HG03469 (cell line): ENCODE measurements around the gene HDGFL3.
"Not testable (repeated sequence)": the region's sequence is repeated elsewhere in the genome, so short reads cannot be mapped to it uniquely, and the experiment has no call there.

Source experiments
- ATAC-seq: cut with Tn5 transposase; IDR thresholded peaks from one replicate; pipeline ENCODE4 v1.9.1; 2021; ENCODE audit warnings: mild to moderate bottlenecking, moderate library complexity, moderate number of reproducible peaks; ENCODE audit not compliant: unreplicated experiment

Gene HDGFL3

DNA sequence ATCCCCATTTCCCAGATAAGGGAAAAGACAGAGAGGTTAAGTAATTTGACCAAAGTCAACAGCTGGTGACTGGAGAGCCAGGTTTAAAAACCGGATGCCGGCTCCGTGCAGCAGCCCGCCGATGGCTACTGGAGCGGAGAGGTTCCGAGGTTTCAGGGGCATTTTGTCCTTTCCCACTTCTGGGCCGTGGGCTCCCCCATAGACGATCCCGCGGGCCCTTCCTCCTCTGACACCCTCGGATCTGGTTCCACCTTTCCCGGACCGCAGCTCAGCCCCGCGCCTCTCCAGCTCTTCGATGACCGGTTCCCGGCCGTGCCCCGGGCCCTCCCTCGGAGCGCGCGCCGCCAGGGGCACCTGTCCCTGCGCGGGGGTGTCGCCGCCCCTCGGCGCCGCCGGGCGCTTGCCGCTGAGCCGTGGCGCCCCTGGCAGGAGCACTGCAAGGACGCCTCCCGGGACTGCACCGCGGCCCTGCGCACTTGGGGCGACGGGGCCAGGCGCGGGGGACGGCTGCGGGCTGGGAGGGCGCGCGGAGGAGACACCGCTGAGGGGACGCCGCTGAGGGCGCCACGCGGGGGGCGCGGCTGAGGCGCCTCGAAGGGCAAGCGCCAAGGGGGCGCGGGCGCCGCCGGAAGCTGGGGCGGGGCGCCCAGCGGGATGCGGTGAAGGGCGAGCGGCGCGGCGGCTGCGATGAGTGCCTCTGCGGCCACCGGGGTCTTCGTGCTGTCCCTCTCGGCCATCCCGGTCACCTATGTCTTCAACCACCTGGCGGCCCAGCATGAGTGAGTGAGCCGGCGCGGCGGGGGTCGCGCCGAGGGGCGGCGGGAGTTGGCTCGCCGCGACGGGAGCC, 100.4 kb downstream of the HDGFL3 start, which contains the start of gene TM6SF1:
TM6SF1 (plus strand) TSS at position 652 of the 847 bp plus-strand sequence; CDS start at position 688, 36 bp downstream.
- no peak for ATAC-seq

DNA sequence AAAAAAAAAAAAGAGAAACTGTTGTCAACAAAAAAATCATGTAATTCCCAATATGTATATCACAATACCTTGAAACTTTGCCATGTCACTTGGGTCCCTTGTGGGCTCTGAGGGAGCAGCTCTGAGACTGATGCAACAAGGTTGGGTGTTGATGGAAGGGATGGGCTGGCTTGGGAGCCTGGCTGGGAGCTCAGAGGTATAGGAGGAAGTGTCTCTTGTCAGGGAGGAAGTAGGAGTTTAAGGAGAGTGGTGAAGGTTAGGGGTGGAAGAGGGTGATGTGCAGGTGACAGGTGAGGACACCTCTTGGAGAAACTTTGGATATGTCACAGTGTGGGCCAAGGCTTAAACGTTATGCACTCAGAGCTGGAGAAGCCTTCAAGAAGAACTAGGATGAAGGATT, 102.2 kb downstream of the HDGFL3 start:
- no peak for ATAC-seq

DNA sequence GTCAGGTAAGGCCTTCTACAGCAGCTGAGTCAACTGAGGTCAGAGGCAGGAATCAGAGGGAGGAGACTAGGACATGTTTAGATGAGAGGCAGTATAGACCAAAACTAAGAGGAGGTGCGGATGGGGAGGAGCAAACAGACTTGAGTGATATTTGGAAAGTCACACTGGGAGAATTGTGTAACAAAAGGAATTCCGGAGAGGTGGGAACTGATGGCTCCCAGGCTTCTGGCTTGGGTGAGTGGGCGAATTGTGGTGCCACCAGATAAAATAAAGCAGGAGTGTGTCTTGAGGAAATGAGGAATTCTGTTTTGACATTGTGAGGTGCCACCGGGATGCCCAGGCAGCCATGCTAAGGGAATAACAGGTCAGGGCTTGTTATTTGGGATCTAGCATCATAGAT, 103.5 kb downstream of the HDGFL3 start:
- ATAC-seq = no peak

DNA sequence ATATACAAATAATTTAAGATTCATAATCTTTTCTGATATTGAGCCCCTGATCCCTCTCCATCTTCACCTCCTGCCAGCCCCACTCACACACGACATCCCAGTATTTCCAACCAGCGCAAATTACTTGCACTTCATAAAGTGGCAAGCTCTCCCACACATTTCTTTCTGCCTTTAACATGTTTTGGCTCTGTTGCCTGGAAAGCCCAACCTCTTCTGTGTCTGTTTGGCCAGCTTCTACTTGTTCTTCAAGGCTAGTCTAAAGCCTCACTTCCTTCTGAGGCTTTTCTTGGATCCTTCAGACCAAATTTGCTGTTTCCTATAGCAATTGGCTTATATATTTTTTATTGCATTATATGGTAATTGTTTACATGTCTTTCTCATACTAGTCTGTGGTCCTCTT, 105.3 kb downstream of the HDGFL3 start:
- ATAC-seq = no peak

DNA sequence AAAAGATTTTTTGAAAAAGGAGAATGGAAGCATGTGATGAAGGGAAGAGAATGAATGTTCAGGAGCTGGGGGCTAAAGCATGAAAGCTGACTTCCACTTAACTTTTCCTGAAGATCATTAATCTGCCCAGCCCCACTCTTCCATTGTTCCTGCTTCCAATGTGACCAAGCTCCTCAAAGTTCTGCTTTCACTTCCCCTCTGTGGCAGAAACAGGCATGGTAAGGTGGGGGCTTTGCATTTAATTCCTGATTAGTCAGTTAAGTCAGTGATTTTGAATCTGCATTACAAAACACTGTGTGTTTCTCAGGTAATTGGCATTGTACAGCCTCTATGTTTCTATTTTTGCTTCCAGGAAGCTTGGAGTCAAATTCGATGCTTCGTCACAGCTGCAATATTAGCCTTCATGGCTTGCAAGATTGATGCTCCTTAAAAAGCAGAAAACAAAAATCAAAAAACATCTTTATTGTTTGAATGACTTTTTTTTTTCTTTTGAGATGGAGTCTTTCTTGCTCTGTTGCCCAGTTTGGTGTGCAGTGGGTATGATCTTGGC, 107.5 kb downstream of the HDGFL3 start:
- ATAC-seq = no peak

DNA sequence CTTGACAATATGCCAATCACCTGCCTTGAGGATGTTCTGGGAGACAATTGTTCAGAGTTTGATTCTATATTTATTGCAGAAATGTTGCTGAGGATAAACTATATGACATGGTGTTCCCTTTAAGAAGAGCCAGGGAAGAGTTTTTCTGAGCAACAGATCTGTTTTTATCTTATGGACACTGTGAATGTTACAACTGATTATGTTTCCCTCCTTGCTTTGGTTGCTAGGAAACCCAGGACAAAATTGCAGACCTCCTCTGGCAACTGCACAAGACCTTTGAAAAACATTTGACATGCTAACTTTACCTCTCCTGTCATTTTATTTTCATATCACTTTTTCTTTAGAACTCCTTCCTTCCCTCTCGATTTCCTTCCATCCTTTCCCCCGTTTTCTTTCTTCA, 108.3 kb downstream of the HDGFL3 start:
- no peak for ATAC-seq

DNA sequence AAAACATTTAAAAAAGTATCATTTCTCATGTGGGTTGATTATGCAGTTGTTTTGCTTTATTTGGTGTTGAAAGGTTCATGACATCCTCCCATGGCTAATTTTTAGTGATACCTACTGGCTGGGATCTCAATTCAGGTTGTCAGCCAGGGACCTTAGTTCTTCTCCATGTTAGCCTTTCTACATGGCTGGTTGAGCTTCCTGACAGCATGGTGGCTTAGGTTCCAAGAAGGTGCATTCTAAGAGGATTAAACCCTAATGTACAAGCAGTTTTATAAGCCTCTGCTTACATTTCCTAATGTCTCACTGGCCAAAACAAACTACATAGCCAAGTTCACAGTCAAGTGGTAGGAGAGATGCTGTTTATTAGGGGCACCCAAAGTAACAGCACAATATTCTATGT, 109.5 kb downstream of the HDGFL3 start:
- no peak for ATAC-seq

DNA sequence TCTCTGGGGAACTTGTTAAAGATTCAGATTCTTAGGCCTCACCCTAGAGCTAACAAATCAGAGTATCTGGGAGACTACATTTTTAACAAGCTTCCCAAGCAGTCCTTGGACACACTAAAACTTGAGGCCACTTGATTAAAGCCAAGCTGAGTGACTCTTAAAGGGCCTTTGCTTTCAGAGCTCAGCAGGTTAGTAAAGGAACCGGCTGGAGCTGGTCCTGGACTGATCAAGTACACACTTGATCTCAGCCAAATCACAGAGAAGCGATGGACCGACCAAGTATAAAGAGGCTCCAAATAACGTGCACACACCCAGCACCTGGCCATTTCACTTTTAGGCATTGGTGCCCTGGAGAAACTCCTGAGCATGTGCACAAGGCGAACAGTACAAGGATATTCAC, 113.0 kb downstream of the HDGFL3 start:
- ATAC-seq = no peak

DNA sequence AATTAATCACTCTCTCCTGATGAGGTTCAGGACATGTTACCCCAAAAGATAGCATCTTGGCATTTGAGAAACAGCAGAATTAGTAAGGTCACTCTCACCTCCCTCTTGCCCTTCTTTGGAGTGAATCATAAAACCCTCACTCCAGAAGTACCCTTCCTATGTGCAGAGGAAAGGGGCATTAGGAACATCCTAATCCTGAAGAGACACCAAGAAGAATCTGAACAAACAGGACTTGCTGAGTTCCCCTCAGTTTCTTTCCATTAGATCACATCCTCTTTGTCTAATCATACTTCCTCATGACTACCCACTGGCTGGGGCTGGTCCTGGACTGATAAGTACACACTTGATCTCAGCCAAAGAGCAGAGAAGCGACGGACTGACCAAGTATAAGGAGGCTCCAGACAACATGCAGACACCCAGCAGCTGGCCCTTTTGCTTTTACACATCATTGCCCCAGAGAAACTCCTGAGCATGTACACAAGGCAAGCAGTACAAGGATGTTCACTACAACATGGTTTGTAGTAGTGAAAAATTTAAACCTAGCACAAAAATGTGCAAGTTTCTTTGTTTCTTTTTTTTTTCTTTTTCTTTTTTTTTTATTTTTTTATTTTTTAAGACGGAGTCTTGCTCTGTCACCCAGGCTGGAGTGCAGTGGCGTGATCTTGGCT, 115.2 kb downstream of the HDGFL3 start:
- ATAC-seq = no peak

DNA sequence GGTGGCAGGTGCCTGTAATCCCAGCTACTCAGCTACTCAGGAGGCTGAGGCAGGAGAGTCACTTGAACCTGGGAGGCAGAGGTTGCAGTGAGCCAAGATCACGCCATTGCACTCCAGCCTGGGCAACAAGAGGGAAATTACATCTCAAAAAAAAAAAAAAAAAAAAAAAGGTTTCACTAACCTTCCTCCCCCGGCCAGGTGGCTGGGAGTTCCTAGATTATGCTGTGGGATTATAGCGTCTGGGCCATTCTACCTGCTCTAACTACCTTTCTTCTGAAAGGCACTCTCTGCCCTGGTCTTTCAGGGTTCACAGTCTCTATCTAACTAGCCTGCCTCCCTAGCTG, 115.7 kb downstream of the HDGFL3 start:
- not testable (repeated sequence) for ATAC-seq

DNA sequence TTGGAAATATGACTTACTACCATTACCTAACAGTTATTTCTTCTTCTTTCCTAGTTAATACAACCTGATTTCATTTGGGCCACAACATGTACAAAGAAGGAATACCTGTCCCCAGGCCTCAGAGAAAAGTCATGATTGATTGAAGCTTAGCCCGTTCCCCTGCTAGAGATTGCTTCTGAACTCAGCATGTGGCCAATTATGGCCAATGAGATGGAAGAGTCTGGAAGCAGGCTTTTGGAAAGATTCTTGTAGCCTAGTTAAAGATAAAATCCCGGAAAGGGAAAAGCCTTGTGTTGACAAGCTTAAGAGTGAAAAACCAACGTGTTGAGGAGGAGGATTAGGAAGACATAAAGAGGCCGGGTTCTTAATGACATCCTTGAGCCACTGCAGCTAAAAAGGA, 117.2 kb downstream of the HDGFL3 start:
- no peak for ATAC-seq

DNA sequence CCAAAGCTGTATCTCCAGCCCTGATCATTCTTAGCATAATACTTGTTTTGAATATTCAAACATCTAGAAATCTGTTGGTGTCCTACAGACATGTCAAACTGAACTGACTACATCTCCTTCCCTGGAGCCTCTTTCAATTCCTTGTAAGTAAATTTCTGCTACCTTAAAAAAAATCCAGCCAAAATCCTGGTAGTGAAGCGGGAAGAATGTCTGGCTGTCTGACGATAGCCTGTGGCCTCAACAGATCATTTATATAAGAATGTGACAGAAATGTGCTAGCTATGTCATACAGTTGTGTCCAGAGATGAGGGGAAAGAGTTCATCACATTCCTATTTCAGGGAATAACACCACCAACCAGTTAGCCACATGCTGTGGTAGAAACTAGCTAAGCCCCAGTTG, 118.7 kb downstream of the HDGFL3 start:
- ATAC-seq = no peak

DNA sequence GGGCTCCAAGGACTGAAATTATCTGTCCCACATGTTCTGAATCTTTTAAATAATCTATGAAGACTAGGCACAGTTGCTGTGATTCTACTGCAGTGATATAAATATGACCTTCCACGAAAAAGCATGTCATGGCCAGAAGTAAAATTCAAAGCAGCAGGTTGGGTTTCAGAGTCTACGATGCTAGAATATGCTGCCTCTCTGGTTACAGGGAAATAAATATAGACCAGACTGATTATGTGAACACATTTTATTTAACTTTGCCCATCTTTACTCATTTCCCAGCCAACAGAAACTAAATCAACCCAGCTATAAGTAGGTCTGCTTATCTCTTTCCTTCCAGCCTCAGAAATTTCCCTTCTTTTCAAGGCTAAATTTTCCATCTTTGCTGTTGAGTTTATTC, 120.0 kb downstream of the HDGFL3 start:
- ATAC-seq = no peak

DNA sequence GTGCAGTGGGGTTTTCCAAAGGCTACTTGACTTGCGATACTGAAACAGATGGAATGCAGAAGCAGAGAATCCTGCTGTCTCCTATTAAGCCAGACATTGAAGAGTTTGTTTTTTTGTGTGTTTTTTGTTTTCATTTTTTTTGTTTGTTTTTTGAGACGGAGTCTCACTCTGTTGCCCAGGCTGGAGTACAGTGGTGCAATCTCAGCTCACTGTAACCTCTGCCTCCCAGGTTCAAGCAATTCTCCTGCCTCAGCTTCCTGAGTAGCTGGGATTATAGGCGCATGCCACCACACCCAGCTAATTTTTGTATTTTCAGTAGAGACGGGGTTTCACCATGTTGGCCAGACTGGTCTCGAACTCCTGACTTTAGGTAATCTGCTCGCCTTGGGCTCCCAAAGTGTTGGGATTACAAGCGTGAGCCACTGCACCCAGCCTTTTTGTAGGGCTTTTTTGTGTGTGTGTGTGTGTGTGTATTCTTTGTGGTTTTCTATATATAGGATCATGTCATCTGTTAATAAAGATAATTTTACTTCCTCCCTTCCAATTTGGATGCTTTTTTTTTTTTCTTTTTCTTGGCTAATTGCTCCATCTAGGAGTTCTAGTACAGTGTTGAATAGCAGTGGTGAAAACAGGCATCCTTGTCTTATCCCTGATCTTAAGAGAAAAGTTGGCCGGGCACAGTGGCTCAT, 121.6 kb downstream of the HDGFL3 start:
- not testable (repeated sequence) for ATAC-seq

DNA sequence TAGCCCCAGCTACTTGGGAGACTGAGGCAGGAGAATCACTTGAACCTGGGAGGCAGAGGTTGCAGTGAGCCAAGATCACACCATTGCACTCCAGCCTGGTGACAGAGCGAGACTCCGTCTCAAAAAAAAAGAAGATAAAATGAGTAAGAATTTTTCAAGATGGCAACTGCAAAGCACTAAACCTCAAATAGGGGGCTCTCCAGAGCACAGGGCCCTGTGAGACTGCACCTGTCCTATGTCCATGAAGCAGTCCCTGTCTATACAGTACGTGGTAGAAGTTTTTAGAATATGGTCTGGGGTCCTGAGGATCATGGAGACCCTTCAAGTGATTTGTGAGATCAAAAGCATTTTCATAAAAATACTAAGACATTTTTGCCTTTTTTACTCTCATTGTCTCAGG, 122.2 kb downstream of the HDGFL3 start:
- ATAC-seq = not testable (repeated sequence)

DNA sequence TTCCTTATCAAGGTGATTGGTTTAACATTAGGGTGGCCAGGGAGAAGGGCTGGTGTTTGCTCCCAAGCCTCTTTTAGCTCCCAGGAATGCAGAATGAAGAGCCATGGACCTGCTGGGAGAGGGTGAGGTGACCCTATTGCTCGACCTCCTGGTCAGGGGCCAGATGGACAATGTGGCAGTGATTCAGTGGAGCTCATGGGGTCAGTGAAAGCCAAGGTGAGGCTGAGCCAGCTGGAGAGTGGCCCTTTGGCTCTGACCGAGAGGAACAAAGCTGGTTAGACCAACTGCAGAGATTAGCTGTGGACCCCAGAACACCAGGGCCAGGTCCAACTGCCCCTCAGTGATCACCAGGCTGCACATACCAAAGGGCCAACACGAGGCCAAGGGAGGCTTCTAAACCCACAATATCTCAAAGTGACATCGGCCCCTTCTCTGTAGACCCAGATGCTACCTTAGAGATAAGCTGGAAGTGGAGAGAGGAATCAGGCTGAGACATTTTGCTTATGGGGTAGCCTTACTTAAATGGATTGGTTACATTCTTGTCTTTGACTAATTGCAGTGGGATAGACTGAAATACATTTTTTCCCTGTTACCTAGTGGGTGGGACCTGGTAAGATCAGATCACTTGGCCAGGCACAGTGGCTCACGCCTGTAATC, 124.8 kb downstream of the HDGFL3 start:
- no peak for ATAC-seq

DNA sequence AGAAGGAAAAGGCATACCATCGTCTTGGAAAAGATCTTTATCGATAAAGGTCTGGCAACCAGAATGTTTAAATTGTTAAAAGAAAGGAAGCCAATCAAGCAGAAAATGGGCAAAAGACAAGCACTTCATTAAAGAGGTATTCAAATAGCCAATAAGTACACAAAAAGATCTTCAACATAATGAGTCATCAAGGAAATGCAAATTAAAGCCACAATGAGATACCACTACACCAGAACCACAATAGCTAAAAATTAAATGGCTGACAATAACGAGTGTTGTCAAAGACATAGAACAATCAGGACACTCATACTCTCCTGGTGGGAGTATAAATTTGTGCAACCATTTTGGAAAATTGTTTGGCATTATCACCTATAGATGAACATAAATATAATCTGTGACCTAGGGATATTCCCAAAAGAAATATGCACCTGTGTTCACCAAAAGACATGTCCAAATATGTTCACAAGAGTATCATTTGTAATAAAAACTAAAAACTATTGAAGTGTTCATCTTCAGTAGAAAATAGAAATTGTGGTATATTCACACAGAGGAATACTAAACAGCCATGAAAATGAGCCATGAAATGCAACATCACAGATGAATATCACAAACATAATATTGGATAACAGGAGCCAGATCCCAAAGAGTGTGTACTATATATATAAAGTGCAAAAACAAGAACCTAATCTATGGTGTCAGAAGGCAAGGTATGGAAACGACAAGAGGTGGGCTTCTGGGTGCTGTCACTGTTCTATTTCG, 126.2 kb downstream of the HDGFL3 start:
- no peak for ATAC-seq

DNA sequence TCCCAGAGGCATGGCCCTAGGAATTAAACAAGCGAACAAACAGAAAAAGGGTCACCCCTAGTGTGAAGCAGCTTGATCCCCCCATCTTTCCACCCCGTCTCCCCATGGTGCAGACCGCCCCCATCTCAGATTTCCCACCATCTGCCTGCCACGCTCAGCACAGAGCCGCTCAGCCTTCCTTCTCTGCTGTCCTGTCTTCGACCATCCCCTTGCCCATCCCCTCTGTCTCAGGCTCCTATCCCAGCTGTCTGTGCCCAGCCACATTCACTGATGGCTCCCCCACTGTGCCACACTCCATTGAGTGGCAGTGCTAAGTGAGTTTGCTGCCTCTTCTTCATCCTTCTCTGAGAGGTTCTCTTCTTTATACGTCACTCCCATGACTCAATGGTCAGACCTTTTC, 128.9 kb downstream of the HDGFL3 start:
- no peak for ATAC-seq
